PFSK-1 (cell line): ENCODE data around the gene GREB1.

Source experiments
- FOXP2 ChIP-seq: optimal IDR thresholded peaks from 2 replicates; pipeline ENCODE3; 2011; ENCODE audit warnings: borderline replicate concordance, control low read depth, inconsistent platforms; ENCODE audit not compliant: insufficient read depth; ENCODE audit errors: extremely low read length, extremely low read depth
- POLR2AphosphoS5 ChIP-seq: IDR thresholded peaks from 2 replicates; pipeline ENCODE4 v1.6.1; 2012; ENCODE audit warnings: low read depth, mild to moderate bottlenecking, control low read depth, low read length, moderate library complexity
- REST ChIP-seq, 2 experiments: IDR thresholded peaks; 2 replicates each; pipeline versions ENCODE4 v1.6.1 to v1.8.0; 2011 to 2012; ENCODE audit warnings: low read depth in 2 of 2, low read length in 2 of 2, control low read depth in 1 of 2, inconsistent platforms in 1 of 2, mild to moderate bottlenecking in 1 of 2, moderate library complexity in 1 of 2; ENCODE audit not compliant: insufficient read depth in 1 of 2
- SIN3A ChIP-seq: IDR thresholded peaks from 2 replicates; pipeline ENCODE4 v1.6.1; 2012; ENCODE audit warnings: mild to moderate bottlenecking, low read length, moderate library complexity, borderline replicate concordance; ENCODE audit not compliant: insufficient read depth
- TAF1 ChIP-seq: IDR thresholded peaks from 2 replicates; pipeline ENCODE4 v1.6.1; 2012; ENCODE audit warnings: low read length, control low read depth, borderline replicate concordance; ENCODE audit not compliant: insufficient read depth

Gene GREB1

GRCh38 chr2:11582612-11582861 is 48.7 kb downstream of the GREB1 start:
- no peak for TF ChIP-seq SIN3A
- TF ChIP-seq FOXP2 = no peak

DNA sequence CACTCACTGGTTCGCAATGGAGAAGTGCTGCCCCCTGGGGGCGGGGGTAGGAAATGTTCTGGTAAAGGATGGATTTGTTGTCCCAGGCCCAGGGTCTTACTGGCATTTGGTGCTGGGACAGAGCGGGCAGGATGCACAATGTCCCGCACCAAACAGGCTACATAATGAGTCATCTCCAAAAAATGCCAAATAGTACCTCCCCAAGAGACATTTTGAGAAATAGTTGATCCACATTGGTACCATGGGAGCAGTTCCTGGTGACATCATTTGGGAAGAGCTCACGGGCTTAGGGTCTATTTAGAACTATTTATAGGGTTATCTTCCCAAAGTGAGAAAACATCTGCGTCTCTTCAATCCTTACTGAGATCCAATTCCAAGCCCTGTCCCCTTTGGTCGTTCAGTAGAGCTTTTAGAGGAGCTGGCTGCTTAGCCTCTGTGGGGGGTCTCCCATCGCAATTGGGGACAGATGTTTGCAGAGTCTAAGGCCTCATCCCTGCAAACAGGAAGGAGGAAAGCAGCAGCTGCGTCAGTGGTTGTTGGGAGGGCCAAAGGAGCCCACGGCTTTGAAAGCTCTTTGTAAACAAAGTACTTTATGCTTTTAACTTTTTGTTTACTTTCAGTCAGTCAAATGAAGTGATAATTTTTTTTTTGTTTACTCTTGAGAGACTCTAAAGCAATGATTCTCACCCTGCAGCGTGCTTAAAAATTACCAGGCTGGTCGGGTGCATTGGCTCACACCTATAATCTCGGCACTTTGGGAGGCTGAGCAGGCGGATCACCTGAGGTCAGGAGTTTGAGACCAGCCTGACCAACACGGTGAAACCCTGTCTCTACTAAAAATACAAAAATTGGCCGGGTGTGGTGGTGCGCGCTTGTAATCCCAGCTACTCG is 49.3 kb downstream of the GREB1 start:
- peak; percentile 76 for TF ChIP-seq FOXP2
- TF ChIP-seq SIN3A = no peak

- TF ChIP-seq TAF1 = no peak
- no peak for TF ChIP-seq POLR2AphosphoS5
- TF ChIP-seq FOXP2 = peak; percentile 41
These were observed 50.1 kb downstream of the GREB1 start for GRCh38 chr2:11583840-11584524.

GRCh38 chr2:11584525-11585056 is 50.7 kb downstream of the GREB1 start:
- no peak for TF ChIP-seq FOXP2
- TF ChIP-seq REST (IDR thresholded peaks at IDR 0.05; ENCODE audit: insufficient read depth in 1 of 2, low read depth in 2 of 2, low read length in 2 of 2) = no peak
- no peak for TF ChIP-seq POLR2AphosphoS5
- TF ChIP-seq TAF1 = no peak
- no peak for TF ChIP-seq SIN3A

DNA sequence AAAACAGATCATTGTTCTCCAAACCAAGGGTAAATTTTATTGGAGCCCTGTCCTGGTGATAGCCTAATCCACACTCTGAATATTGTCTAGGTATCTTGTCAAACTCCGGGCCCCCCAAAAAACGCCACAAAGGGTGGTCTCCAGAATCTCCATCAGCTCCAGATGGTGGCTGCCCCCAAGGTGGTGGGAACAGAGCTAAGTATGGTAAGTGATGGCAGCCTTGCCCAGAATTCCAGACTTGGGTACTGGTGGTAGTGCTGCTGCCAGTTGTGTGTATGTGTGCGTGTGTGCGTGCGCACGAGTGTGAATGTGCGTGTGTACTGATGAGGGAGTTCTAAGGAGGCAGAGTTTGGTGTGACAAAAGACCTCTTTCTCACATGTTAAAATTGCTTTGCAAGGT is 51.2 kb downstream of the GREB1 start:
- TF ChIP-seq REST (IDR thresholded peaks at IDR 0.05; ENCODE audit: insufficient read depth in 1 of 2, low read depth in 2 of 2, low read length in 2 of 2) (no peak), FOXP2 (no peak), POLR2AphosphoS5 (no peak), SIN3A (no peak), TAF1 (no peak)

- TF ChIP-seq TAF1 (no peak), REST (IDR thresholded peaks at IDR 0.05; ENCODE audit: insufficient read depth in 1 of 2, low read depth in 2 of 2, low read length in 2 of 2) (no peak), SIN3A (no peak), POLR2AphosphoS5 (no peak), FOXP2 (no peak)
These were observed 54.6 kb downstream of the GREB1 start for GRCh38 chr2:11588228-11589110.
